ENCODE results near the gene TDP1.
A peak's percentile ranks its signal among the peaks of the same experiment; 100 is the strongest.

TDP1 gene

GRCh38 chr14:89947344-89947743, 8.4 kb upstream of the TDP1 start:
- DNase-seq, result no peak

GRCh38 chr14:89952576-89952975, 3.2 kb upstream of the TDP1 start:
- no peak for DNase-seq

DNA sequence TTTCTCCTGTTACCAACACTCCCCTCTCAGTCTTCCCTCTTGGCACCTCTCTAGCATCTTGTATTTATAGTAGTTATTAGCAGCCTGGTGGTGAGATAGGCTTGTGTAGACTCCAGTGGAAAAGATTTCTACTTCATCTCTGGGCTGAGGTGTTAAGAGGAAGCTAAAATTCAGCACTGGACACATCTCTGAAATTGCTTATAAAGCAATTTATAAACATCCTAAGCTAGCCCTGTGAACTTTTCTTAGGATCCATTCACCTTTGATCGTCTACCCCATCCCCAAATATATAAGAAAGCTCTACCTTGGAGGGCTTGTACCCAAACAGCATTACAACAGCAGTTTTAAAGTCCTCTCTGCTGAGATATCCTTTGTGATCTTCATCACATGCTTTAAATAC, 2.1 kb upstream of the TDP1 start:
- DNase-seq, result no peak

GRCh38 chr14:89954070-89955021, 1.4 kb upstream of the TDP1 start, which contains the start of gene EFCAB11:
Gene EFCAB11 (minus strand): TSS chr14:89954730. CDS start chr14:89954660, 70 bp downstream.
- DNase-seq, result peak; percentile 93 to 94

- no peak for DNase-seq
Observed at GRCh38 chr14:89955022-89955744, 544 bp upstream of the TDP1 start.

GRCh38 chr14:89956661-89957009, 908 bp downstream of the TDP1 start:
- no peak for DNase-seq

DNA sequence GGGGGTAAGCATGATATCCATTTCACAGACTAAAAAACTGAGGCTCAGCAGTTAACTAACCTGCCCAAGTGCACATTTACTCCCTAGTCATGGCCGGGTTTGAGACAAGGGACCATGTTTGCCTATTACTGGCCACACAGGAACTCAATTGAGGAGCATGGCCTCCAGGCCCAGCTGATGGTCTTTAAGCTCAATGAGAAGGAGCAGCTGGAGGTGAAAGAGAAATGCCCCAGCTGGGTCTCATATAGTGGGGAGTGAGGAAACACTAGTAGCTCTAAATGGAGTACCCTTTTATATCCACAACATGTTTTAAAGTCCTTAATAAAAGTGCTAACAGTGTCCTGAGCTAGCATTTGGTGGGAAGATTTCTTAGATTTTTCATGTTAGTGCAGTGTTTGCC, 1.6 kb downstream of the TDP1 start:
- no peak for DNase-seq

DNA sequence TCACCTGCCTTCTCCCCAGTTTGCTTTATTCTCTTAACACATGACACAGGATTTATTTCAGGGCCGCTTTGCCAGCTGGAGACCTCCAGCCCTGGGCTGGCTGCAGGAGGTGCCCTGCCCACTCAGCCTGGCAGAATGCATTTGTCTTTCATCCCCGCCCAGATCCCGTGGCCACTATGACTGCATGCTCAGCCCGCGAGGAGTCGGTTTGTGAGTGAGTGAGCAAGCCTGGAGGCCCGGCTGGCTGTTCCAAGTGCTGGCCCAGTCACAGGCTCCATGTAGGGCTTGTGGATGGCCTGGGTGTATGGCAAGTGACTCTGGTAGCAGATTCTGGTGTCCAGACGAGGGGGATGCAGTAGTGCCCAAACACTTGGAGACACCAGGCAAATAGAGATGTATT, 2.1 kb downstream of the TDP1 start:
- DNase-seq, result no peak

- no peak for DNase-seq
Observed at GRCh38 chr14:89958966-89959365, 3.2 kb downstream of the TDP1 start.

DNA sequence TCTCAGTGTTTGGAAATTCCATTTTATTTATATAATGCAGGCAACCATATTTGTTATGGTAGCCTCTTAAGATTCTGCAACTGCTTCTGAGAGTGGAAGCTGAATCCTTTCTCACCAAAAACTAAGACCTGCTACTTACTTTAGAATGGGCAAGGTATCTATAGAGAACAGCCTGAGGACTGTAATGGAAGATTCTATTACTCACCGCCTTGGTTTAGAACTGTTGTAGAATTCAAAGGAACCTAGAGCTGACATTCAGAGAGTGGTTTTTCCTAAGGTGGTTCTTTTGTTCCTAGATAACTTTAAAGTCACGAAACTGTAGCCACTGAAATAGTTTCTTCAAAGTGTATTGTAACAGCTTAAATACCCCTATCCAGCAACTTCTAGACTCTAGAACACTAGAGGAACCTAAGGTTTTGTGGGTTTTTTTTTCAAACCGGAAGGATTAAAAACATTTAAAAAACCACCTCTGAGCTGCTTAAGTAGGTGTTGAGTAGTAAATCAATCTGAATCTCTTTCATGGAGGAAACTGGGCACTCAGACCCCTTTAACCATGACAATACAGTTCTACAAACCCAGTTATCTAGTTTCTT, 4.2 kb downstream of the TDP1 start:
- DNase-seq, result no peak

GRCh38 chr14:89960914-89961313, 5.2 kb downstream of the TDP1 start:
- no peak for DNase-seq

DNA sequence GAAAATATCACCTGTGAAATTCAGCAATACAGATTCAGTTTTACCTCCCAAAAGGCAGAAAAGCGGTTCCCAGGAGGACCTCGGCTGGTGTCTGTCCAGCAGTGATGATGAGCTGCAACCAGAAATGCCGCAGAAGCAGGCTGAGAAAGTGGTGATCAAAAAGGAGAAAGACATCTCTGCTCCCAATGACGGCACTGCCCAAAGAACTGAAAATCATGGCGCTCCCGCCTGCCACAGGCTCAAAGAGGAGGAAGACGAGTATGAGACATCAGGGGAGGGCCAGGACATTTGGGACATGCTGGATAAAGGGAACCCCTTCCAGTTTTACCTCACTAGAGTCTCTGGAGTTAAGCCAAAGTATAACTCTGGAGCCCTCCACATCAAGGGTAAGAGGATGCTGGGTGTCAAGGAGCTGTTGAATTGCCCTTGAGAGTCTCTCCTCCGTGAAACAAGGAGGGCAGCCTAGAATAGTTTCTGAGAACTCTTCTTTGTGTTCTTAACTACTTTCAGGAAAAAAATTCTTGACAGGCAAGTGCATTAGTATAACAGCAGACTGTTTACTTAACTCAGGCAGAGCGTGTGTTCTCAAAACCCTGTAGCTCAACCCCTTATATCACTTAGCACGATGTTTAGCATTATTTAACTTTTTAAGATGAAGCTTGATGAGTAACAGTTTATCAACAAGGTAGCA, 7.7 kb downstream of the TDP1 start:
- no peak for DNase-seq

DNA sequence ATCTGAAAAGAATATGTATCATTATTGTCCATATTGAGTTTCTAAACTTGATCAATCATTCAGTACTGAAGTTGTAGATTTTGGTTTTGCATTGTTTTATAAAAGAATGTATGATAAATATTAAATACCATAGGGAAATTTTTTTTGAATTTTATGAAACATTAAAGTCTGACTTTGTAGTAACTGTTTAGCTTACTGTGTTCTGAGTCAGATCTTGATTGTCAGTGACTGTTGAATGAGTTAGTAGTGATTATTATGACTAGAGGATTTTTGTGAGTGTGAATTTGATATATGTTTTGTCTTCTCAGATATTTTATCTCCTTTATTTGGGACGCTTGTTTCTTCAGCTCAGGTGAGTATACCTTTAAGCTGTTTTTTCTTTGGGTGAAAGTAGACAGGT, 10.1 kb downstream of the TDP1 start:
- DNase-seq, result no peak

DNA sequence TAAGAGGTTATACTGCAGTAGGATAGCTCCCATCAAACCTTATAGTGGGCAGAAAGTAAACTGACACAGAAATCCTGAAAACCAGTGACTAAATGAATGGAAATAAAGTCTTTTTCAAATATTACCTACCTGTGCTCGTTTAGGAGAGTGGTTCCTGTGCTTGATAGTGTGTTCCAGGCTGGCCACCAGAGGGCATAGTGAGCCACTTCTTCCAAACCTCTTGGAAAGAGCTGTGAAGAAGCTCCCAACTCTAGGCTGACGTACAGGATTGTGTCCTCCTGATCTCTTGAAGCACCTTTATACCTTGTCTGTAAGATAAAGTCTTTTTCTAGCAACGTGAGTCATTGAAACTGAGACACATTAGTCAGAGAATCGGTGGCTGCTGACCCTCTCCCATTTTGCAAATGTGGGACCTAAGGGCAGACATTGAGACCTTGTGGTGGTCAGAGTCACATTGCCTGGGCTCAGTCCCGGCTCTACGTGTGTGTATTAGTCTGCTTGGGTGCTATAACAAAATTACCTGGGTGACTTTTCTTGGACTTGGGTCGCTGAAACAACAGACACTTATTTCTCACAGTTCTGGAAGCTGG, 17.6 kb downstream of the TDP1 start:
- DNase-seq, result peak; percentile 45 to 56

DNA sequence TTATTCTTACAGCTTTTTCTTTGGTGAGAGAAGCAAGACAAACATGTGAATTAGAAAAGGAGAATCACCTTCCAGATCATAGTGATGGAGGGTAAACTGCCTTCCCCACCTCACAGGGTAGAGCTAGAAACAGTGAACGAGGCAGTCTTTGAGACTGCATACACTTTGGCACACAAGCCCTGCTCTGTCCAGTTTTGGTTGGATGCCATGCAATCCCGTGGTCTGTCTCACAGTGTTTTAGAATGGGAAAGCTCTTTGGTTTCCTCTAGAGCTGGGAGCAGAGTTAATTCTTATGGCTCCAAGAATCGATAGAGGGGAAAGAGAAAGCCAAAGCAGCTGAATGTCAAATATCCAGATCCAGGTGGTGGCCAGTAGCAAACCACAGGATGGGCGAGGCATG, 21.9 kb downstream of the TDP1 start:
- DNase-seq, result no peak

DNA sequence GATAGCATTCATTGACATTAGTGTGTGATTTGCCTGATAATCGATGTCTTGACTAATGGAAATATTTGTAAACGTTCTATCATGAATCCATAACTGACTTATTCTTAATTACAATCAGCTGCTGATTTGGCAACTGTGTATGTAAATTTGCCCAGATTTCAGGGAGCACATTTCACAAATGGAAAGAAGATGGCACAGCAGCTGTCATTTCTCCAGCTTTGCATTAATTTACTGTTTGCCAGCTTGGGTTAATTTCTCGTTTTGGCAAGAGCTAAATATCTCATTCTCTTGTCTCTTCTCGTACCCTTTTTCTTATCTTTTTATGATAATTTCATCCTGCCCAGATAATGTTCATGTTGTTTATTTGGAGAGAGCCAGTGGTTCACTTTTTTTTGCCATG, 22.9 kb downstream of the TDP1 start:
- DNase-seq, result no peak

- DNase-seq, result no peak
Observed at GRCh38 chr14:89983375-89983774, 27.6 kb downstream of the TDP1 start.

- no peak for DNase-seq
Observed at GRCh38 chr14:89986462-89987160, 30.9 kb downstream of the TDP1 start.

GRCh38 chr14:89987161-89987475, 31.4 kb downstream of the TDP1 start:
- DNase-seq, result no peak

GRCh38 chr14:89988787-89989186, 33.1 kb downstream of the TDP1 start:
- DNase-seq, result no peak

DNA sequence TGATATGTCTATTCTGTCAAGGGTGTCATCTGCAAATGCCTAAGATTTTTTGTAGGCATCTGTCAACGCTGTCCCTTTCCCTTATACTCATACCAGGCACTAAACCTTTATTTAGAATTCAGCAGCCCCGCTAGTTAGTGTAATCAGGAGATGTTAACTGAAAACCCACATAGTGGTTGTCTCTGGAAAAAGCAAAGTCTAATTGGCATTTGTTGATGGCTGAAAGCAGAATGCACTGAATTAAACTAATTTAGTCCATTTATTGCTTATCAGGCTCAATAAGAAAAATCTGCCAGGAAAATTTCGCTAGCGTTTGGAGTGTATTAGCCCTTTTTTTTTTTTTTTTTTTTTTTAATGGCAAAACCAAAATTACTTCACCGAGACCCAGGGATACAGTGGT, 34.5 kb downstream of the TDP1 start:
- no peak for DNase-seq

- no peak for DNase-seq
Observed at GRCh38 chr14:89990623-89991275, 35.0 kb downstream of the TDP1 start.

Data from activated CD4-positive, alpha-beta T cell treated with anti-CD3 and anti-CD28 coated beads for 4 hours (primary cell).